RWPE1 (cell line): Measurements from ENCODE around the gene HCN3.
A peak's percentile ranks its signal among the peaks of the same experiment; 100 is the strongest.

Experiments used
- CTCF ChIA-PET: fragments of 350-600 bp; sonication (Branson Sonifier 250); formaldehyde crosslinking; extraction: SDS; loops from one replicate; lab custom pipeline; 2021; lab: Yijun Ruan, JAX
- POLR2A ChIA-PET: fragments of 400-600 bp; formaldehyde crosslinking; extraction: SDS; loops from one replicate; lab custom pipeline; 2020; ENCODE audit warnings: antibody characterized with exemption; ENCODE audit not compliant: low non-redundant PET; lab: Yijun Ruan, JAX
- DNase-seq: peaks from one replicate; pipeline ENCODE4 v3.0.0; 2012; ENCODE audit warnings: low spot score
- H3K27ac ChIP-seq: fragments of 450-650 bp; 2 replicates; pipeline ENCODE4 v1.5.1; 2017
- CTCF ChIP-seq: fragments of 450-650 bp; conservative IDR thresholded peaks from 2 replicates; pipeline ENCODE4 v1.5.1; 2017; ENCODE audit warnings: low read depth, mild to moderate bottlenecking

HCN3 gene

DNA sequence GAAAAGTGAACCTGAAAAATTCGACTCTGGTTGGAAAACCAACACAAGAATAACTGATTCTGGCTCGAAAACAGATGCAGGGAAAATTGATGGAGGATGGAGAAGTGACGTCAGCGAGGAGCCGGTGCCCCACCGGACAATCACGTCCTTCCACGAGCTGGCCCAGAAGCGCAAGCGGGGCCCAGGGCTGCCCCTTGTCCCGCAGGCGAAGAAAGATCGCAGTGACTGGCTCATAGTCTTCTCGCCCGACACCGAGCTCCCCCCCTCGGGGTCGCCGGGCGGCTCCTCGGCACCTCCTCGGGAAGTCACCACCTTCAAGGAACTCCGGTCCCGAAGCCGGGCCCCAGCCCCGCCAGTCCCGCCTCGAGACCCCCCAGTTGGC lies 45.3 kb downstream of the HCN3 start:
- POLR2A ChIA-PET = no interaction called here
- no peak for TF ChIP-seq CTCF
- peak overlapping the region; percentile 98 for H3K27ac ChIP-seq
- no peak for DNase-seq
- CTCF ChIA-PET = interaction anchor here (0.6 to 5.1 kb wide), 4 partner anchors 12 to 216 kb away, joined by 3 to 34 read pairs (median 4); no protein-coding TSS in a partner anchor

- CTCF ChIA-PET = interaction anchor here (0.5 to 5.1 kb wide), 13 partner anchors 10 to 325 kb away, joined by 3 to 34 read pairs (median 4); partner anchors contain the start of gene THBS3
- POLR2A ChIA-PET = interaction anchor here (0.7 kb wide), 1 partner anchor 50 kb away, joined by 3 read pairs; no protein-coding TSS in a partner anchor
- peak; percentile 96 for DNase-seq
- TF ChIP-seq CTCF = peak; percentile 94
- peak overlapping the region; percentile 98 for H3K27ac ChIP-seq
Observed at GRCh38 chr1:155322953-155323728, 45.9 kb downstream of the HCN3 start.

DNA sequence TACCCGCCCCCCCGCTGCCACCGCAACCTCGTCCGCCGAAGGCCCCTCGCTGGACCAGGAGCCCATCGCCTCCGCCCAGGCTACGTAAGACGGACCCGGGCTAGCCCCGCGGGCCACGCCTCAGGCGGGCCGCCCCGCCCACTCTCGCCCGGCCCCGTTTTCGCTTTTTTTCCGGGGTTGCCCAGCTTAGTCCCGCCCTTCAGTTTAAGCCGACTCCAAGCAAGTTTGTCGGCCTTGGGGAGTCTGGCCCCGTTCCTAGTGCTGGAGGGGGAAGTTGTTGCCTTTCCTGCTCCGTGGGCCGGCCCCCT lies 46.4 kb downstream of the HCN3 start:
- POLR2A ChIA-PET = interaction anchor here (0.7 kb wide), 1 partner anchor 51 kb away, joined by 3 read pairs; no protein-coding TSS in a partner anchor
- H3K27ac ChIP-seq = peak overlapping the region; percentile 98

DNA sequence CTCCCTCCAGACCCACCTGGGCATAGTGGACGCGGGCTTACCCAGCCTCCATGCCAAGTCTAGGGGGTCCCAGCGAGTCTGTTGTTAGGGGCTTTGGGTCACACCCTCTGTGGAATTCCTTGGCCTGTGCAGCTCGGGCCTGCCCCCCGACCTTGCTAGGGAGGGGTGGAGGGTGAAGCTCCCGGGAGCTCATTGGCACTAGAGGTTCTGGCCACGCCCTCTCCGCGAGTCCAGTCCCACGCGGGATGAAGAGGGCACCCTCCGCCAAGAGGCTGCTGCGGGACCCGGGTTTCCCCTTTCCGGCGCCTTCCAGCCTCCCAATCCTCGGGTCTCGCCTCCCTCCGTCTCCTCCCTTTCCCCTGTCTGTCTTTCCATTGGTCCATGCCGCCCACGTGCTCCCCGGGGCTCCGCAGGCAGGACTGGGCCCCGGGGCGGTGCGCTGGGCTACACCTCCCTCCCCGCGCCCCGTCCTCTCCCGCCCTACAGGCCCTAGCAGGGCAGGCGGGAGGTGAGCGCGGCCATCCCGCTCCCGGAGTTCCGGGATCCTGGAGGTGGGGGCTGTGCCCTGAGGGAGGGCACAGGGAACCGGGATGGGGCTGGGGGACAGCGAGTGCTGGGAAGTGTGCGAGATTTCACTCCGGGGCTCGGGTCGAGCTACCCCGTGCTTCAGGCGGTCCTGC lies 46.9 kb downstream of the HCN3 start:
- peak; percentile 97 for DNase-seq
- ChIA-PET CTCF (interaction anchor here (0.6 to 5.1 kb wide), 9 partner anchors 8 to 268 kb away, joined by 3 to 34 read pairs (median 4); no protein-coding TSS in a partner anchor), POLR2A (interaction anchor here (0.7 kb wide), 1 partner anchor 51 kb away, joined by 3 read pairs; no protein-coding TSS in a partner anchor)
- H3K27ac ChIP-seq = peak overlapping the region; percentile 98
- TF ChIP-seq CTCF = no peak

More for the DNA sequence above, 46.4 kb downstream of the HCN3 start:
- peak; percentile 92 for DNase-seq
- no peak for TF ChIP-seq CTCF
- CTCF ChIA-PET = interaction anchor here (0.5 to 5.1 kb wide), 12 partner anchors 10 to 325 kb away, joined by 3 to 34 read pairs (median 4); partner anchors contain the start of gene THBS3

GRCh38 chr1:155324717-155325602 lies 47.7 kb downstream of the HCN3 start:
- ChIA-PET POLR2A (no interaction called here), CTCF (interaction anchor here (0.5 to 2.5 kb wide), 6 partner anchors 8 to 353 kb away, joined by 3 to 7 read pairs (median 4); no protein-coding TSS in a partner anchor)
- peak; percentile 64 for DNase-seq
- TF ChIP-seq CTCF = peak; percentile 75
- peak overlapping the region; percentile 98 for H3K27ac ChIP-seq

DNA sequence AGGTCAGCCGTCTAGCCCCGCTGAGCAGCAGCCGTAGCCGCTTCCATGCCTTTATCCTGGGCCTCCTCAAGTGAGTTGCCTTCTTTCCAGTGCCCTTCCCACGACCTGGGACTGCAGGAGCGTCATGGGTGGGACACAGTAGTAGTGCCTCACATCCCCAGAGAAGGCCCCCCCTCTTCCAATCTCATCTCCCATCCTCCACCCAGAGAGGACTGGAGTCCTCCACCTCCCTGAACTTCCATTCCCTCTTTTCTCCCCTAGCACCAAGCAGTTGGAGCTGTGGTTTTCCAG lies 48.3 kb downstream of the HCN3 start:
- no peak for DNase-seq
- TF ChIP-seq CTCF = no peak
- H3K27ac ChIP-seq = peak overlapping the region; percentile 98
- CTCF ChIA-PET = interaction anchor here (0.6 to 2.5 kb wide), 4 partner anchors 42 to 74 kb away, joined by 4 to 7 read pairs (median 4); no protein-coding TSS in a partner anchor
- POLR2A ChIA-PET = no interaction called here
